A549 (cell line): ENCODE results near the gene CDK4. TPM values are rescaled to one million over a fixed set of nuclear protein-coding genes. Genes with fewer than 3 reads are reported as not detected.

Source experiments
- ATAC-seq, 2 experiments: fragments of 200-7000 bp in 1 of 2; fragments of >200 bp in 1 of 2; cut with Nextera tagmentation in 1 of 2; cut with Tn5 transposase in 1 of 2; 3 replicates each; pipeline versions ENCODE4 v1.8.0 to v1.9.1; 2018 to 2020; ENCODE audit warnings: mild to moderate bottlenecking in 1 of 2, moderate library complexity in 1 of 2
- CTCF ChIA-PET: fragments of 300-600 bp; sonication (Branson Sonifier 250); formaldehyde crosslinking; extraction: SDS; loops from one replicate; lab custom pipeline; 2021; ENCODE audit warnings: antibody characterized with exemption, inconsistent platforms; lab: Yijun Ruan, JAX
- POLR2A ChIA-PET: fragments of 350-600 bp; formaldehyde crosslinking; extraction: SDS; loops from one replicate; lab custom pipeline; 2021; ENCODE audit warnings: antibody characterized with exemption, inconsistent platforms; lab: Yijun Ruan, JAX
- DNase-seq, 2 experiments: peaks; one replicate each; pipeline versions ENCODE4 v3.0.0 to v3.0.0-alpha.2; 2011 to 2016; ENCODE audit warnings: low read depth in 1 of 2, low spot score in 1 of 2
- FAIRE-seq: peaks from 2 replicates; lab custom pipeline; 2011; peaks lifted over from hg19 to GRCh38; lab: Jason Lieb, UNC
- H3K27ac ChIP-seq, 2 experiments: fragments of >200 bp; sonication (Bioruptor Twin); formaldehyde crosslinking; 3 replicates each; pipeline ENCODE4 v1.5.1; 2016 to 2017
- H3K4me1 ChIP-seq: fragments of >200 bp; sonication (Bioruptor Twin); formaldehyde crosslinking; 3 replicates; pipeline ENCODE4 v1.6.1; 2016
- H3K4me2 ChIP-seq: fragments of >200 bp; sonication (Bioruptor Twin); formaldehyde crosslinking; 3 replicates; pipeline ENCODE4 v1.6.1; 2016
- H3K4me3 ChIP-seq: fragments of >200 bp; sonication (Bioruptor Twin); formaldehyde crosslinking; 3 replicates; pipeline ENCODE4 v1.5.1; 2016
- H3K9me3 ChIP-seq: fragments of >200 bp; sonication (Bioruptor Twin); formaldehyde crosslinking; 3 replicates; pipeline ENCODE4 v1.6.1; 2016
- BCL3 ChIP-seq: fragments of >200 bp; sonication (Bioruptor Twin); formaldehyde crosslinking; IDR thresholded peaks from 3 replicates; pipeline ENCODE4 v1.6.1; 2016
- CBX8 ChIP-seq: fragments of 200-600 bp; sonication (generic); IDR thresholded peaks from 2 replicates; pipeline ENCODE4 v1.6.1; 2016
- CEBPB ChIP-seq, 2 experiments: fragments of >200 bp in 1 of 2; sonication (Bioruptor Twin) in 1 of 2; formaldehyde crosslinking in 1 of 2; IDR thresholded peaks; 2 replicates each; pipeline ENCODE4 v1.6.1; 2012 to 2016
- ELK1 ChIP-seq: fragments of 150-350 bp; IDR thresholded peaks from 2 replicates; pipeline ENCODE4 v1.6.1; 2014; ENCODE audit warnings: low read depth, mild to moderate bottlenecking, low read length
- EP300 ChIP-seq, 2 experiments: fragments of >200 bp; sonication (Bioruptor Twin); formaldehyde crosslinking; IDR thresholded peaks; 2 replicates in 1 of 2; 3 replicates in 1 of 2; pipeline ENCODE4 v1.6.1; 2016 to 2017
- FOXS1 ChIP-seq: fragments of 250-450 bp; sonication (Bioruptor Pico); IDR thresholded peaks from 2 replicates; pipeline ENCODE4 v1.5.0; 2020; ENCODE audit warnings: mild to moderate bottlenecking, moderate library complexity
- GATA3 ChIP-seq: IDR thresholded peaks from 2 replicates; pipeline ENCODE4 v1.6.1; 2012; ENCODE audit warnings: borderline replicate concordance
- JUN ChIP-seq, 2 experiments: fragments of >200 bp; sonication (Bioruptor Twin); formaldehyde crosslinking; IDR thresholded peaks; 2 replicates in 1 of 2; 3 replicates in 1 of 2; pipeline ENCODE4 v1.6.1; 2016 to 2017
- KDM1A ChIP-seq: fragments of 200-600 bp; sonication (generic); IDR thresholded peaks from 2 replicates; pipeline ENCODE4 v1.6.1; 2016; ENCODE audit warnings: low read depth, mild to moderate bottlenecking
- KDM5A ChIP-seq: fragments of 200-600 bp; sonication (generic); IDR thresholded peaks from 2 replicates; pipeline ENCODE4 v1.6.1; 2016; ENCODE audit warnings: antibody characterized with exemption, mild to moderate bottlenecking
- MYC ChIP-seq: IDR thresholded peaks from 2 replicates; pipeline ENCODE4 v1.6.1; 2012; ENCODE audit warnings: mild to moderate bottlenecking, inconsistent platforms, low read length, improper control_type of control experiment, borderline replicate concordance
- PBX3 ChIP-seq: IDR thresholded peaks from 2 replicates; pipeline ENCODE4 v1.6.1; 2012
- PHF8 ChIP-seq: fragments of 200-600 bp; sonication (generic); IDR thresholded peaks from 2 replicates; pipeline ENCODE4 v1.6.1; 2016; ENCODE audit warnings: low read depth, mild to moderate bottlenecking, antibody characterized with exemption, moderate library complexity, borderline replicate concordance
- POLR2A ChIP-seq: IDR thresholded peaks from 2 replicates; pipeline ENCODE4 v1.6.1; 2012; ENCODE audit warnings: mild to moderate bottlenecking, low read length
- RAD21 ChIP-seq, 2 experiments: fragments of >200 bp in 1 of 2; sonication (Bioruptor Twin) in 1 of 2; formaldehyde crosslinking in 1 of 2; IDR thresholded peaks in 1 of 2; conservative IDR thresholded peaks in 1 of 2; 2 replicates in 1 of 2; 3 replicates in 1 of 2; pipeline ENCODE4 v1.6.1; 2012 to 2018; ENCODE audit warnings: inconsistent platforms in 1 of 2
- SMC3 ChIP-seq: fragments of >200 bp; sonication (Bioruptor Twin); formaldehyde crosslinking; IDR thresholded peaks from 3 replicates; pipeline ENCODE4 v1.6.1; 2018; ENCODE audit warnings: inconsistent platforms
- TP53 ChIP-seq: fragments of 250-450 bp; sonication (Bioruptor Pico); IDR thresholded peaks from 2 replicates; pipeline ENCODE4 v1.5.0; 2021; ENCODE audit warnings: mild to moderate bottlenecking, moderate library complexity
- ZC3H11A ChIP-seq: fragments of 450-650 bp; IDR thresholded peaks from 2 replicates; pipeline ENCODE4 v1.6.1; 2014; ENCODE audit warnings: antibody characterized with exemption, mild to moderate bottlenecking
- WGBS: methylation state at CpG from one replicate; pipeline ENCODE4 v1.1.6; 2017; ENCODE audit errors: missing lambda C conversion rate; 5-methylcytosine and 5-hydroxymethylcytosine counted together
- polyA plus RNA-seq, 4 experiments: library from polyadenylated mRNA; depleted of rRNA in 3 of 4; stranded (reverse); fragments of >200 nt; fragmentation: RNase III in 1 of 4; extraction: RNeasy Plus Mini Kit Qiagen cat#74134 plus additional on column Dnase treatment in 1 of 4; gene quantifications; 2 replicates in 3 of 4; 3 replicates in 1 of 4; pipeline ENCODE4 v1.2.3, GENCODE V29; 2011 to 2017
- TF ChIP-seq, protein P1 (sequence below): fragments of >200 bp; sonication (Bioruptor Twin); formaldehyde crosslinking; IDR thresholded peaks from 3 replicates; pipeline ENCODE4 v1.5.1; 2016
- TF ChIP-seq, protein P2 (sequence below): IDR thresholded peaks from 2 replicates; pipeline ENCODE4 v1.6.1; 2012
- TF ChIP-seq, protein P3 (sequence below): IDR thresholded peaks from 2 replicates; pipeline ENCODE4 v1.6.1; 2012; ENCODE audit warnings: low read depth, borderline replicate concordance

Gene CDK4
- polyA plus RNA-seq, 2 of the 4 experiments (the other 2 are of a cell fraction), result 226 to 255 TPM

DNA sequence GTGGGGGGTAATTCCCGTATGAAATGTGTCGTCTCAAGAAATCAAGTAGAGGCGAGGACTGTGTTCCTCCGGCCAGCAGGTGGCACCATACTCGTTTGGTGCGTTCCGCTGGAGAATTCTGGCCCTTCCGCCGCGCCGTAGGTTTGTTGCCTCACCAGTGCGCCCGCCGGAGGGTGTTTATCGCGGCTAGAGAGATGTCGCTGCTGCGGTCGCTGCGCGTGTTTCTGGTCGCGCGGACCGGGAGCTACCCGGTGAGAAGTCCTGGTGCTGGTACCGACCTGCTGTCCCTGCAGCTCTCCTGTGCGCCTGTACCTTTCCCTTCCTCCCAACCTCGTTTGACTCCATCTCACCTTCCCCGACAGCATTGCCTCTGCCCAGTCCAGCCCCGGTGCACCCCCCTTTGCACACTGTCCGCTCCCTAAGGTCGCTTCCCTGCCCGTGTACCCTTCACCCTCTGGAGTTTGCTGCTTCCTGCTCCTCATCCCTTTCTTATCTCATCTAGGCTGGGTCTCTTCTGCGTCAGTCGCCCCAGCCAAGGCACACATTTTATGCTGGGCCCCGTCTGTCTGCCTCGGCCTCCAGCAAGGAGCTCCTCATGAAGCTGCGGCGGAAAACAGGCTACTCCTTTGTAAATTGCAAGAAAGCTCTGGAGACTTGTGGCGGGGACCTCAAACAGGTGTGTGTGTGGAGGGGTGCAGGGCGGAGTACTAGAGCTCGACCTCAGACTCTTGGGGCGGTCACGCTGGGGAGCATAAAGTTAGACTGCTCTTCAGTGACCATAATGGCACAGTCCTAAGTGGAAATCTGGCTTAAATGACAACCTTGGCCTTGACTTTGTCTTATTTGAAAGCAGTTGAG lies 30.7 kb upstream of the CDK4 start, which contains the start of gene TSFM:
TSS of gene TSFM (plus strand) at position 180 of the 858 bp plus-strand sequence. CDS start at position 195, 15 bp downstream.
- ATAC-seq, result peak; percentile 89 to 94
- DNase-seq, result peak; percentile 81 to 97
- no peaks in the 10 kb centered on the region for H3K9me3 ChIP-seq
- FAIRE-seq, result no peak
- H3K27ac ChIP-seq, result peak within 1 kb of the TSS; percentile 75 to 89
- ChIA-PET CTCF (interaction anchor here (0.6 to 8.1 kb wide), 29 partner anchors 8 to 148 kb away, joined by 3 to 60 read pairs (median 4); partner anchors contain the start of genes CYP27B1, EEF1AKMT3 and METTL1), POLR2A (interaction anchor here (0.7 to 1.3 kb wide), 7 partner anchors 9 to 114 kb away, joined by 3 to 9 read pairs (median 4); partner anchors contain the start of genes EEF1AKMT3 and METTL1)
- under 1% methylated on average over 43 of the region's 45 CpGs for WGBS
- peak; percentile 45 for TF ChIP-seq SMC3
- peak; percentile 81 to 94; a peak in 3 of 4 replicates for TF ChIP-seq CEBPB (IDR thresholded peaks at IDR 0.05)
- peak; percentile 81 to 96; a peak in 4 of 5 replicates for TF ChIP-seq JUN (IDR thresholded peaks at IDR 0.05)
- TF ChIP-seq MYC, result peak; percentile 77; the same call in 1 of the 2 replicates
- TF ChIP-seq FOXS1 (CRISPR knock-in tag), result 0 out of 2 replicates have a peak, but pooled peaks have one; percentile 12
- peak; percentile 14; the same call in 1 of the 2 replicates for TF ChIP-seq ZC3H11A
- peak; percentile 60; the same call in 1 of the 2 replicates for TF ChIP-seq TP53 (CRISPR knock-in tag)
- TF ChIP-seq GATA3, result peak; percentile 50; the same call in 1 of the 2 replicates
- TF ChIP-seq KDM1A, result no peak
- no peak for TF ChIP-seq ELK1
- TF ChIP-seq BCL3, result peak; percentile 93
- TF ChIP-seq POLR2A, result peak; percentile 83
- TF ChIP-seq, protein P1, sequence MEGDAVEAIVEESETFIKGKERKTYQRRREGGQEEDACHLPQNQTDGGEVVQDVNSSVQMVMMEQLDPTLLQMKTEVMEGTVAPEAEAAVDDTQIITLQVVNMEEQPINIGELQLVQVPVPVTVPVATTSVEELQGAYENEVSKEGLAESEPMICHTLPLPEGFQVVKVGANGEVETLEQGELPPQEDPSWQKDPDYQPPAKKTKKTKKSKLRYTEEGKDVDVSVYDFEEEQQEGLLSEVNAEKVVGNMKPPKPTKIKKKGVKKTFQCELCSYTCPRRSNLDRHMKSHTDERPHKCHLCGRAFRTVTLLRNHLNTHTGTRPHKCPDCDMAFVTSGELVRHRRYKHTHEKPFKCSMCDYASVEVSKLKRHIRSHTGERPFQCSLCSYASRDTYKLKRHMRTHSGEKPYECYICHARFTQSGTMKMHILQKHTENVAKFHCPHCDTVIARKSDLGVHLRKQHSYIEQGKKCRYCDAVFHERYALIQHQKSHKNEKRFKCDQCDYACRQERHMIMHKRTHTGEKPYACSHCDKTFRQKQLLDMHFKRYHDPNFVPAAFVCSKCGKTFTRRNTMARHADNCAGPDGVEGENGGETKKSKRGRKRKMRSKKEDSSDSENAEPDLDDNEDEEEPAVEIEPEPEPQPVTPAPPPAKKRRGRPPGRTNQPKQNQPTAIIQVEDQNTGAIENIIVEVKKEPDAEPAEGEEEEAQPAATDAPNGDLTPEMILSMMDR, result peak; percentile 88
- TF ChIP-seq KDM5A, result peak; percentile 85
- TF ChIP-seq RAD21 (conservative IDR thresholded peaks at IDR 0.05 in 1 of 2, IDR thresholded peaks at IDR 0.05 in 1 of 2), result peak; percentile 22 to 39; a peak in 1 of 5 replicates
- TF ChIP-seq, protein P2, sequence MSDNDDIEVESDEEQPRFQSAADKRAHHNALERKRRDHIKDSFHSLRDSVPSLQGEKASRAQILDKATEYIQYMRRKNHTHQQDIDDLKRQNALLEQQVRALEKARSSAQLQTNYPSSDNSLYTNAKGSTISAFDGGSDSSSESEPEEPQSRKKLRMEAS, result peak; percentile 95
- TF ChIP-seq, protein P3, sequence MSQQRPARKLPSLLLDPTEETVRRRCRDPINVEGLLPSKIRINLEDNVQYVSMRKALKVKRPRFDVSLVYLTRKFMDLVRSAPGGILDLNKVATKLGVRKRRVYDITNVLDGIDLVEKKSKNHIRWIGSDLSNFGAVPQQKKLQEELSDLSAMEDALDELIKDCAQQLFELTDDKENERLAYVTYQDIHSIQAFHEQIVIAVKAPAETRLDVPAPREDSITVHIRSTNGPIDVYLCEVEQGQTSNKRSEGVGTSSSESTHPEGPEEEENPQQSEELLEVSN, result no peak; the same call in 1 of the 2 replicates
- TF ChIP-seq PHF8, result peak; percentile 91; the same call in 1 of the 2 replicates
- TF ChIP-seq CBX8, result no peak
- TF ChIP-seq EP300 (IDR thresholded peaks at IDR 0.05), result no peak
- TF ChIP-seq PBX3, result peak; percentile 45; the same call in 1 of the 2 replicates
- peaks cover 8% of the 10 kb centered on the region for H3K4me1 ChIP-seq
- H3K4me3 ChIP-seq, result peak within 1 kb of the TSS; percentile 83
- peak within 1 kb of the TSS; percentile 74 for H3K4me2 ChIP-seq
